Measurements from ENCODE around the gene ZSCAN1. TPM values are rescaled to one million over a fixed set of nuclear protein-coding genes. Genes with fewer than 3 reads are reported as not detected.
A peak's percentile ranks its signal among the peaks of the same experiment; 100 is the strongest.

ZSCAN1 gene
- total RNA-seq, 3 donors from 2014 or later (not counting 1 experiment from before 2014, with no cell fraction given): not detected

- ATAC-seq (no peak), DNase-seq (no peak)
- H3K4me1 ChIP-seq (ENCODE audit: control insufficient read depth, insufficient read depth, low read length): peaks cover 19% of the 10 kb centered on the region
- H3K9me3 Mint-ChIP-seq: peaks cover 0 to 2% of the 10 kb centered on the region in 2 donors
- peaks cover 12 to 19% of the 10 kb centered on the region in 2 donors for H3K27me3 Mint-ChIP-seq (ENCODE audit: low read depth in 2 of 2)
- peaks cover 43% of the 10 kb centered on the region for H3K9me3 ChIP-seq (ENCODE audit: control insufficient read depth, insufficient read depth, low read length)
- H3K27ac ChIP-seq (ENCODE audit: low read length): peak overlapping the region; percentile 91
- no peaks in the 10 kb centered on the region for H3K27me3 ChIP-seq (ENCODE audit: control insufficient read depth, insufficient read depth, low read length)
- H3K36me3 ChIP-seq (ENCODE audit: control insufficient read depth, insufficient read depth, low read length): no peaks in the 10 kb centered on the region
- H3K36me3 Mint-ChIP-seq: peaks cover 22% of the 10 kb centered on the region
- WGBS (ENCODE audit: insufficient coverage): 94% methylated on average over 13 of the region's 13 CpGs
- TF ChIP-seq CTCF (IDR thresholded peaks at IDR 0.05): no peak
- peak overlapping the region; percentile 86 to 88 for H3K27ac Mint-ChIP-seq
- peaks cover 10 to 12% of the 10 kb centered on the region in 2 donors for H3K4me1 Mint-ChIP-seq
- intact Hi-C loops (cut with micrococcal nuclease): loop anchor here (2.0 kb wide), 1 partner anchor 56 kb away; the partner anchor contains the start of gene ZNF606
- peak overlapping the region; percentile 56 for H3K4me3 ChIP-seq (ENCODE audit: low read length)
- peak overlapping the region; percentile 92 for H3K4me3 Mint-ChIP-seq
These were observed 24.6 kb downstream of the ZSCAN1 start for GRCh38 chr19:58058467-58058866.

GRCh38 chr19:58059003-58059670 lies 25.3 kb downstream of the ZSCAN1 start, which contains the start of gene ZNF135:
Gene ZNF135 (plus strand): TSS chr19:58059282. CDS start chr19:58060003, 721 bp downstream.
- Histone ChIP-seq H3K4me1 (ENCODE audit: control insufficient read depth, insufficient read depth, low read length) (peaks cover 19% of the 10 kb centered on the region), H3K27ac (ENCODE audit: low read length) (peak within 1 kb of the TSS; percentile 91), H3K36me3 (ENCODE audit: control insufficient read depth, insufficient read depth, low read length) (no peaks in the 10 kb centered on the region), H3K27me3 (ENCODE audit: control insufficient read depth, insufficient read depth, low read length) (no peaks in the 10 kb centered on the region), H3K9me3 (ENCODE audit: control insufficient read depth, insufficient read depth, low read length) (peaks cover 43% of the 10 kb centered on the region), H3K4me3 (ENCODE audit: low read length) (peak within 1 kb of the TSS; percentile 56)
- Mint-ChIP-seq H3K27ac (peak within 1 kb of the TSS; percentile 86 to 88), H3K9me3 (peaks cover 2 to 3% of the 10 kb centered on the region in 2 donors), H3K4me1 (peaks cover 10 to 12% of the 10 kb centered on the region in 2 donors), H3K4me3 (peak within 1 kb of the TSS; percentile 92), H3K27me3 (ENCODE audit: low read depth in 2 of 2) (peaks cover 12 to 19% of the 10 kb centered on the region in 2 donors), H3K36me3 (peaks cover 27% of the 10 kb centered on the region)
- ATAC-seq (peak; percentile 79 to 96 (median 96)), DNase-seq (peak; percentile 69 to 81)
- 5% methylated on average over 61 of the region's 62 CpGs for WGBS (ENCODE audit: insufficient coverage)
- TF ChIP-seq CTCF (IDR thresholded peaks at IDR 0.05): no peak
- intact Hi-C loops (cut with micrococcal nuclease): loop anchor here (2.0 kb wide), 1 partner anchor 56 kb away; the partner anchor contains the start of gene ZNF606

- peaks cover 17% of the 10 kb centered on the region for H3K4me1 ChIP-seq (ENCODE audit: control insufficient read depth, insufficient read depth, low read length)
- ATAC-seq (peak in 2 of 3 donors; percentile 27 to 33), DNase-seq (peak in 1 of 2 donors; percentile 5)
- Mint-ChIP-seq H3K27me3 (ENCODE audit: low read depth in 2 of 2) (peaks cover 12 to 16% of the 10 kb centered on the region in 2 donors), H3K27ac (peak overlapping the region; percentile 86 to 88), H3K9me3 (peaks cover under 1 to 3% of the 10 kb centered on the region in 2 donors), H3K36me3 (peaks cover 24% of the 10 kb centered on the region), H3K4me1 (peaks cover 10 to 12% of the 10 kb centered on the region in 2 donors), H3K4me3 (peak overlapping the region; percentile 92)
- H3K27me3 ChIP-seq (ENCODE audit: control insufficient read depth, insufficient read depth, low read length): no peaks in the 10 kb centered on the region
- H3K9me3 ChIP-seq (ENCODE audit: control insufficient read depth, insufficient read depth, low read length): peaks cover 44% of the 10 kb centered on the region
- no peaks in the 10 kb centered on the region for H3K36me3 ChIP-seq (ENCODE audit: control insufficient read depth, insufficient read depth, low read length)
- intact Hi-C loops (cut with micrococcal nuclease): loop anchor here (2.0 kb wide), 1 partner anchor 57 kb away; the partner anchor contains the start of gene ZNF606
- 37% methylated on average over 28 of the region's 28 CpGs for WGBS (ENCODE audit: insufficient coverage)
- H3K4me3 ChIP-seq (ENCODE audit: low read length): peak overlapping the region; percentile 56
- H3K27ac ChIP-seq (ENCODE audit: low read length): peak overlapping the region; percentile 91
- TF ChIP-seq CTCF (IDR thresholded peaks at IDR 0.05): no peak
These were observed 25.9 kb downstream of the ZSCAN1 start for GRCh38 chr19:58059671-58060078.

Data from natural killer cell (primary cell).